Stimulated activated CD8-positive, alpha-beta memory T cell treated with anti-CD3 and anti-CD28 coated beads, Interleukin-2, amount 100 ng/mL, for 48 hours (primary cell): ENCODE results near the gene CUTC.
"Not testable (repeated sequence)": the region's sequence is repeated elsewhere in the genome, so short reads cannot be mapped to it uniquely, and the experiment has no call there.

ENCODE experiments used
- DNase-seq, 2 donors: peaks; one replicate each; pipeline ENCODE4 v3.0.0-alpha.2; 2020; ENCODE audit warnings: low read depth in 2 of 2

CUTC gene, protein sequence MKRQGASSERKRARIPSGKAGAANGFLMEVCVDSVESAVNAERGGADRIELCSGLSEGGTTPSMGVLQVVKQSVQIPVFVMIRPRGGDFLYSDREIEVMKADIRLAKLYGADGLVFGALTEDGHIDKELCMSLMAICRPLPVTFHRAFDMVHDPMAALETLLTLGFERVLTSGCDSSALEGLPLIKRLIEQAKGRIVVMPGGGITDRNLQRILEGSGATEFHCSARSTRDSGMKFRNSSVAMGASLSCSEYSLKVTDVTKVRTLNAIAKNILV

GRCh38 chr10:99732033-99732842 lies at the start of gene CUTC, which contains the start of gene COX15:
CUTC (plus strand) TSS chr10:99732234; CDS start chr10:99732349, 115 bp downstream.
COX15 (minus strand) TSS chr10:99732127; CDS start chr10:99732049, 78 bp downstream.
- peak; percentile 90 to 93 for DNase-seq

- no peak for DNase-seq
These were observed 49.3 kb upstream of the CUTC start for GRCh38 chr10:99682752-99683151.

- no peak for DNase-seq
These were observed 46.5 kb upstream of the CUTC start for GRCh38 chr10:99685597-99685967.

GRCh38 chr10:99689461-99689860 lies 42.6 kb upstream of the CUTC start:
- no peak for DNase-seq

GRCh38 chr10:99693933-99694583 lies 38.0 kb upstream of the CUTC start:
- DNase-seq: no peak

DNA sequence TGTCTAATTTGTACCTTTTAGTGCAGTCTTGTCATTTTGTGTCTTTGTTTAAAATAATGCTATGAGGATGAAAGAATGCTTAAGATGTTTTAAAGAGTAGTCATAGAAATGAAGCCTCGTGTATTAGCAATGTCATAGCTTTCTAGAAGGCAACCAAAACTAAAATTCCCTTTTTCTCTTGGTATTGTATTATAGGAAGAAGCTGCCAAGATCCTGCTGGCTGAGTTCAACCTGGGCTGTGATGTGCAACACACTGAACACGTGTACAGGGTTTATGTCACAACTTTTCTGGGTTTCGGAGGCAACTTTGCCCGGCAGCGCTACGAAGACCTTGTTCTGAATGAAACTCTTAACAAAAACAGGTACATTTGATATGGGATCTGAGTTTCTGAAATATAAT lies 36.3 kb upstream of the CUTC start:
- DNase-seq: no peak

DNA sequence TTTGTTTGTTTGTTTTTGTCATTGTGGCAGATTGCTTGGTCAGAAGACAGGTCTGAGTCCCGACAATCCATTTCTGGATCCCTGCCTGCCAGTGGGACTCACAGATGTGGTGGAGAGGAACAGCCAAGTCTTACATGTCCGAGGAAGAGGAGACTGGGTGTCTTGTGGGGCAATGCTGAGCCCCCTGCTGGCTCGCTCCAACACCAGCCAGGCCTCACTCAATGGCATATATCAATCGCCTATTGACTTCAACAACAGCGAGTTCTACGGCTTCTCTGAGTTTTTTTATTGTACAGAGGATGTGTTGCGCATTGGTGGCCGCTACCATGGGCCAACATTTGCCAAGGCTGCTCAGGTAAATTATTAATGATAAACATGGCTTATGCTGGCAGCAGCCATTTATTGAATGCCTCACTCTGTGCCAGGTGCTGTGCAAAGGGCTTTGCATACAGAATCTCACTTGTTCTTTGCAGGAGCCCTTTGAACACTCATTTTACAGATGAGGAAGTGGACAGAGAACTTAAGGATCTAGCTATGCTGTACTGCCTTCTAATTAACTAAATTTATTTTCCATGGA lies 33.4 kb upstream of the CUTC start:
- no peak for DNase-seq

DNA sequence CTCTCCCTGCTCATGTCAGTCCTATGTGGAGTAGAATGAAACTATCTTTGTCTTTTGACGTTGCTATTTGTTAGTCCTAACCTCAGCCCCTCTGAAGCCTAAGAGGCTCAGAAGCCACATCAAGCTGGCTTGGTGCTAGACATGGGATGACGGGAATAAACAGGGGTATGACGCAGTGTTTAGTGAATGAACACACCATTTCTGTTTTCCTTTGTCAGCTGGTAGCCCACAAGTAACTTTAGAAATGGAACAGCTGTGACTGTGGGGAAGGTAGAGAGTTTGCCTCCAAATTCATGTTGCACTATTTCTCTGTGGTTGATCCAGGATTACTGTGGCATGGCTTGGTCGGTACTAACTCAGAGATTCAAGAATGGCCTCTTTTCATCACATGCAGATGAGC lies 31.4 kb upstream of the CUTC start:
- DNase-seq: no peak

GRCh38 chr10:99708428-99709012 lies 23.5 kb upstream of the CUTC start:
- DNase-seq: no peak

DNA sequence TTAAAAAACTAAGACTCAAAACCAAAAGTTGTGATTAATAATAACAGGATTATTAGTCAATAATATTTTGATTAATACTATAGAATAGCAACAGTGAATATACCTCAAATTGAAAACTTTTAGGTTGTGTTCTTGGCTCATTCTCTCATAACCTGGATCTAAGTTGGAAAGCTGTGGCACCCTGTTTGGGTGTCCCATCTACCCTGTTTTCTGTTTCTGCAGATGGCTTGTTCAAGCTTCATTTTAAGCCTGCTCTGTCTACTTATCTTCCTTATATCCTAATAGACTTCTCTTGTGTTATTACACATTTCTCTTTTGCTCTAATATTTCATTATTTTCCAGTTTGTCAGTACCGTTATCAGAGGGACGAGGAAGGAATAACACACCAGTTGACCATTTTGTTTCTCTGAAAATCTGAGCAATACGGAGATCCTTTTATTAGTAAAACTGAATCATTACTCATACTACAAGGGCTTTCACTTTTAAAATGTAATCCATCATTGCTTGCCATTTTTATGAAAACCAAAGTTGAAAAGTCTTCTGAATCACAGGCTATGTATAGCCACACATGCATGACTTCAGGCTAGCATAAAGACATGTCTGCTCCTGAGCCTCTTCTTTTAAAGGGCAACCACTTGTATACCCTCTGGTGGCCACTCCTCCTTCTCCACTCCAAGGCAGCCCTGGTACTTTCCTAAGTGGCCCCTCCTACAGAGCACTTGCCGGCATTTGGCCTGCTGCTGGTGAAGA lies 22.4 kb upstream of the CUTC start:
- no peak for DNase-seq

DNA sequence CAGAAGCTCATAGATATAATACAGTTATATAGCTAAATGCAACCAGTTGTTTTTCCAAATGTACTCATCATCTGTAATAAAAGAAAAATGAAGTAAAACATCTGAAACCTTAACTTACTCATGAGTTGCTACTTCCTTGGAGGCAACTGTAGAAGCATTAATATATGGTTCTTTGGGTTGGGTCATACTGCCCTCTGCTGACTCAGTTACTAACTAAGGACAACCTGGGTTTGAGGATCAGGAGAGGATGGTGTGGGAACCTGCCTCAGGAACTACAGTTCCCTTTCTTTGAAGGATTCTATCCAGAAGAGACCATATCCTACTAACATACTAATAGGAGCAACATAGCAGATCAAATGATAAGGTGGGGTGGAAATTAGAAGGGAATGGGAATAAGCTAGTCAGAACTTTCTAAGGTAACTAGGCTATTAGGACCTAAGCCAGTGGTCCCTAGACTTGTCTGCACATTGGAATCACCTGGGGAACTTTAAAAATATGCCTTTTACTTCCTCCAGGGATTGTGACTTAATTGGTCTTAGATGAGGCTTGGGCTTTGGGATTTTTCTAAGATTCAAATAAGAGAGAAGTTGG lies 20.8 kb upstream of the CUTC start:
- DNase-seq: no peak

DNA sequence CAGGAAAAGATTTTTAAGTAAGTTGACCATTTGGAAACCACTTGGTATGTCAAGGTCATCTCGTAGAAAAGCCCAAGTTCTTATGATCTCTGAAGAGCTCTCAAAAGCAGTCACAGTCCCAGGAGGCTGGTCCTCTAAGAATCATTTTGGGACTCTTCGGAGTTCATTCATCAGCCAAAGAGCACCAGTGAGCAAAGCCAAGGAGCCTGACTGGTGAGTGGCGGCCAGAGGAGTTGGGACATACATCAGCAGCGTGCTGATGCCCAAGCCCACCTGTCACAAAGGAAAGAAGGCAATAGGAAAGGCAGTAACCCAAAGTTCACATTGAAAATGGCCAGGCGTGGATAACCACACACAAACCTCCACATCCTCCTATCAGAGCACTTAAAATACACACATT lies 17.6 kb upstream of the CUTC start:
- DNase-seq: no peak

GRCh38 chr10:99720387-99720786 lies 11.6 kb upstream of the CUTC start:
- no peak for DNase-seq

- no peak for DNase-seq
These were observed 2.0 kb upstream of the CUTC start for GRCh38 chr10:99730026-99730425.

DNA sequence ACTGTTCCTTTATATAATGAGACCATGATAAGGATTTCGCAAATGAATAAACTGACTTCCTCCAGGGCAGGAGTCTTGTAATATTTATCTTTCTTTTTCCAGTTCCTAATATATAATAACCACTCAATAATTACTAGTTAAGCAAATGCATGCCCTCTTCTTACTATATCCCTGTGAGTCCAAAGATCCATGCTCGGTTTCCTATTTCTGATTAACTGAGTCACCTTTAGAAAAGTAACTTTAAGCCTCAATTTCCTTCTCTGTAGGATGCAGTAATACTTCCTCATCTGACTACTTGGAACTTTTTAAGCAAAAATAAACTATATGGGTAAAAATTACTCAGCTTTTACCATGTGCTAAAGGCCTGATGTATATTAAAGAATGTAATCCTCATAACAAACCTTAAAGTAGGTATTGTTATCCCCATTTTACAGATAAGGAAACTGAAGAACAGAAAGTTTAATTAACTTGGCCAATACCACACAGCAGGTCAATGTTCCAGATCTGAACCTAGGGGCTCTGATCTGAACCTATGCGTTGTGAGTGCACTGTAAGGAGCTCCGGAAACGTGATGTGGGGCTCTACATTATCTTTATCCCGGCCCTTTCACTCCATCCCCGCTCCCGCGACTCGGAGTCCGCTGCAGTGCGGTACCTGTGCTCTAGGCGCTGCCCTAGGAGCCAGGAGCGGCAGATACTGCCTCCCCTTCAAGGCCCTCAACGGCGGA lies 565 bp upstream of the CUTC start:
- DNase-seq: no peak

GRCh38 chr10:99733366-99733765 lies 1.3 kb downstream of the CUTC start:
- DNase-seq: no peak

DNA sequence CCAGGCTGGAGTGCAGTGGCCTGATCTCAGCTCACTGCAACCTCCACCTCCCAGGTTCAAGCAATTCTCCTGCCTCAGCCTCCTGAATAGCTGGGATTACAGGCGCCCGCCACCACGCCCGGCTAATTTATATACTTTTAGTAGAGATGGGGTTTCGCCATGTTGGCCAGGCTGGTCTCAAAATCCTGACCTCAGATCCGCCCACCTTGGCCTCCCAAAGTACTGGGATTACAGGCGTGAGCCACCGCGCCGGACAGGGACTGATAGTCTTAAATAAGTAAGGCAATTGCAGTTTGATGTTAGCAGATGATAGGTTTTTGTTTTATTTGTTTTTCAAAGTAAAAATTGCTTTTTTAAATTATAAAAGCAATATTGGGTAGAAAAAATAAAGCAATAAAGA lies 2.1 kb downstream of the CUTC start:
- not testable (repeated sequence) for DNase-seq

DNA sequence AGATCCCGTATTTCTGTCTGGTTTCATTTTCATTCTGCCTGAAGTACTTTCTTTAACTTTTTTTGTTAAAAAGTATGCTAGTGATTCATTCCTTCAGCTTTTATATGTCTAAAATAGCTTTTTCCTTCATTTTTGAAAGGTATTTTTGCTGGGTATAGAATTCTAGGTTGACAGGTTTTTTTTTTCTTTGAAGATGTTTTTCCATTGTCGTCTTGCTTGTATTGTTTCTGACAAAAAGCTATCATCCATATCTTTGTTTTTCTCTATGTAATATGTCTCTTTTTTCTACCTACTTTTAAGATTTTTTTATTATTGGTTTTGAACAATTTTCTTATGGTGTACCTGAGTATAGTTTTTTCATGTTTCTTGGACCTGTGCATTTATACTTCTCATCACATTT lies 8.2 kb downstream of the CUTC start:
- DNase-seq: no peak

- no peak for DNase-seq
These were observed 9.0 kb downstream of the CUTC start for GRCh38 chr10:99740933-99741559.

DNA sequence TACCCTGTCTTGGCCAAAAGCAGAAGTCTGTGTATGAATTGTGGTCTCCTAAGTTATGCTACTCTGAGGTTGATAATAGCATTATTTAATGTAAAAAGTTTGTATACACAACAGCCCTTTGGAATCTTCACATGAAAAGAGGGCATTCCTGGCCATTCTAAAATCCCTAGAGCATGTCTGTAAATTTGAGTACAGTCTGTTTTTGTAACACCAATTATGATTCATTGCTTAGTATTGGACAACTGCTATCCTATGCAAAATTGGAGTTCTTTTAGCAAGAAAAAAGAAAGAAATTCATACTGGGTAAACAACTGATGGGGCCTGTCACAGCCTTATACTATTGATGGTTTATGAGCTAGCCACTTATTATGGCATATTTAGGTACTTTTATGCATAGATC lies 10.2 kb downstream of the CUTC start:
- DNase-seq: no peak
